HG03108 (cell line): Measurements from ENCODE around the gene GFOD2.

Experiments used
- ATAC-seq: cut with Tn5 transposase; IDR thresholded peaks from one replicate; pipeline ENCODE4 v1.9.1; 2021; ENCODE audit warnings: moderate library complexity; ENCODE audit not compliant: unreplicated experiment

GFOD2 gene

GRCh38 chr16:67660564-67661028 is 58.5 kb downstream of the GFOD2 start, which contains the start of gene PARD6A:
Gene PARD6A, plus strand, starts transcription at chr16:67660960. Its CDS starts 79 bp downstream, at chr16:67661039.
- ATAC-seq = peak; percentile 68

- ATAC-seq = peak; percentile 42
These were observed 59.2 kb downstream of the GFOD2 start, which contains the start of gene ACD for GRCh38 chr16:67659675-67660563. Gene ACD, minus strand, starts transcription at chr16:67660260. Its CDS starts 40 bp downstream, at chr16:67660220.

DNA sequence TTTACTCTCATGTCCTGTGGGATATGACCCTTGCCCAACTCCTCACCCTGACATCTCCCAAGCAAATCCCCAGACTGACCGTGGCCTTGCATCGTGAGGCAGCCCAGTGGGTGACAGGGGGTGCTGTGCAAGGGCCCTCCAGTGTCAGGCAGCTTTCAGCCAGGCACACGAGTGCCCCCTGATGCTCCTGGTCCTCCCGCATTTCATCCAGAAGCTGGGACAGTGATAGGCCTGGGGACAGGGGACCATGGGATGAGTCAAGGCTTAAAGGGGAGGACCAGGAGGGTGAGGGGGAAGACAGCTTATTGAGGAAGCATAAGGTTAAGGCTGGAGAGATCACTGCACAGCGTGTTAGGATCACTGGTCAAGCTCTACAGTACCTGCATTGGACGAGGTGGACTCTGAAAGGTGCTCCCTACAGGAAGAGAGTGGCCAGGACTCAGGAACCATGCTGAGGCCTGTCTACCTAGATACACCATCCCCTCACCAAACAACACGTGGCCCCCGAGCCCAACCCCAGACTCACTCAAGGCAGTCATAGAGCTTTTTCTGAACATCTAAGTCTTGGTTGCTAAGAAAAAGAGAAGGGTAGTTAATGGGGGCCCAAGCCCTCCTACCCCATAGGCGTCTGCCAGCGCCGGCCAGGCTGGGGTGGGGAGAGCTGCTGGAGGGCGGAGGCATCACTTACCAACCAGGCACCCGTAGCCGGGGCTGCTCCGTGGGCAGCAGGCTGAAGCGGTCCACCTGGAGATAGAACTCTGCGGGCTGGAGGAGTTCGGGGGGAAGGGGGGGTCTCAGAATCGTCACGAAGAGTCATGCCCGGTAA is 60.1 kb downstream of the GFOD2 start:
- no peak for ATAC-seq

GRCh38 chr16:67657751-67658518 is 61.2 kb downstream of the GFOD2 start:
- no peak for ATAC-seq

DNA sequence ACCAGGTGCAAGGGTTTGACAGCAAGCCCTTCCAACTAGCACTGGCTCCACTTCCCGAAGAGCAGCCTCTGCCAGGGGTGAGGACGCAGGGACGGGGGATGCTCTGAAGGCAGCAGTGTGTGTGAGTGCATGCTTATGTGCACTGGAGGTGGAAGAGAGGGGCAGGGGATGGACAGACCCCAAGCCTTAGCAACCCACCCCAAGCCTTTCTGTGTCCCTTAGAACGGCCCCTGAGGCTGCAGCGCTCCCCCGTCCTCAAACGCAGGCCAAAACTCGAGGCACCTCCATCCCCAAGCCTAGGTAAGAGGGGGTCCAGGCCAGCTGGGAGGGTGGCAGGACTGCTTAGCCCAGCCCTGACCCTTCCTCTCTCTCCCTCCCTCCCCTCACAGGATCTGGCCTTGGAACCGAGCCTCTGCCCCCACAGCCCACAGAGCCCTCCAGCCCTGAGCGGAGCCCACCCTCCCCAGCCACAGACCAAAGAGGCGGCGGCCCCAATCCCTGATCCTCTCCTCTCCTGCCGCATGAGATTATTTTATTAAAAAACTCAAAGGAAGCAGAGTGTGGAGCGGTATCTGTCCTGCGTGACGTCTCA is 62.0 kb downstream of the GFOD2 start:
- no peak for ATAC-seq

- ATAC-seq = no peak
These were observed 62.6 kb downstream of the GFOD2 start for GRCh38 chr16:67656344-67657016.

- no peak for ATAC-seq
These were observed 63.8 kb downstream of the GFOD2 start for GRCh38 chr16:67655363-67655762.

GRCh38 chr16:67654403-67654911 is 64.7 kb downstream of the GFOD2 start:
- no peak for ATAC-seq

DNA sequence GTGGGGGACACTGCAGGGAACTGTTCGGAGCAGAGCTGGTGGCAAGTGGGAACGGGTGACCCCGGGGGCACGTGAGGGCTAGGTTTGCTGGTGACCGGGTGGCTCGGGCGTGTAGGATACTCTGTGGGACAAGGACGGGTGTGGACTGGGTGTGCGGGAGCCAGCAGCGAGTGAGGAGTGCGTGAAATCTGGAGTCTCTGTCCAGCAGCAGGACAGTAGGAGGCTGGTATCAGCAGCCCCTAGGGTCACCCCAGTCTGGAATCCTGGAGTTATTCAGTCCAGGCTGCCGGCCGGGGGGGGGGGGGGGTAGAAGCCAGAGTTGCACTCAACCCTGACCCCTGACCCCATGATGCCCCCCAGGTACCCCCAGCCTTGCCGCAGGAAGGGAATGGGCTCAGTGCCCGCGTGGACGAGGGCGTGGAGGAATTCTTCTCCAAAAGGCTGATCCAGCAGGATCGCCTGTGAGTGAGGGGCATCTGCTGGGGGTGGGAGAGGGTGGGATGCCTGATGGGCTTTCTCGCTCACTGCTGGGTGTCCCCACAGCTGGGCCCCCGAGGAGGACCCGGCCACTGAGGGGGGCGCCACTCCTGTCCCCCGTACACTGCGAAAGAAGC is 65.2 kb downstream of the GFOD2 start:
- no peak for ATAC-seq

GRCh38 chr16:67653128-67653788 is 65.9 kb downstream of the GFOD2 start:
- no peak for ATAC-seq

DNA sequence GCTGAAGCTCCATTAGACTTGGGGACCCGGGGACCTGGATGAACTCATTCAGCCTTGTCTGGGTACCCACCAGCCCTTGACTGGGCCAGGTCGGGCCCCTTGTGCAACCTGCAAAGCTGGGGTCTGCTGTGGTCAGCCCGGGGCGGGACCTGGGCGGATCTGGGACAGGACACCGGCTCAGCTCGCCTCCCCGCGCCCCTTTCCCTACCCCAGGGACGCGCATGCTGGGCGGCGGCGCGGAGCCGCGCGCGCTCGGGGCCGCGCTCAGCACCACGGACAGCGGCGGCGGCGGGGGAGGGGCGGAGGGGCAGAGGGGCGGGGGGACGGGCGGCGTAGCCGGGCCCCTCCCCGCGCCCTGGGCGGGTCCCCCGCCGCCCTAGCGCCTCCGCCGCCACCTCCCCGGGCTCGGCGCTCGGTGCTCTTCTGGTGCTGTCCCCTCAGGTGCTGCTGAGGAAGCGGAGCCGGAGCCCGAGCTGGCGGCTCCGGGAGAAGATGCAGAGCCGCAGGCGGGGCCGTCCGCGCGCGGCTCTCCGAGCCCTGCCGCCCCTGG is 66.5 kb downstream of the GFOD2 start:
- ATAC-seq = no peak

GRCh38 chr16:67651847-67652246 is 67.3 kb downstream of the GFOD2 start:
- no peak for ATAC-seq

DNA sequence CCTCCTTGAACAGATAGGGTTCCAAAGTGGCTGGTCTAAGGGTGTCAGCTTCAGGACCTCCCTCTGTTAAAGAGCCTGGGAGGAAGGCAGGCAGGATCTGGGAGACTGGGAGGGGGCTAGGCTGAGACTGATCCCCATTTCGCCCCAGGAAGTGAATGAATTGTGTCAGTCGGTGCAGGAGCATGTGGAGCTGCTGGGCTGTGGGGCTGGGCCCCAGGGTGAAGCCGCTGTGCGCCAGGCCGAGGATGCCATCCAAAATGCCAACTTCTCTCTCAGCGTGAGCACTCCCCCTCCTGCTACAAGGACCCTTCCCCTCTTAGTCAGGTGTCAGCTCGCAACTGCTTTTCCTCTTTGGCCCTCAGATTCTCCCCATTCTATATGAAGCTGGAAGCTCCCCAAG is 68.1 kb downstream of the GFOD2 start:
- ATAC-seq = no peak

GRCh38 chr16:67650023-67650422 is 69.1 kb downstream of the GFOD2 start:
- no peak for ATAC-seq

DNA sequence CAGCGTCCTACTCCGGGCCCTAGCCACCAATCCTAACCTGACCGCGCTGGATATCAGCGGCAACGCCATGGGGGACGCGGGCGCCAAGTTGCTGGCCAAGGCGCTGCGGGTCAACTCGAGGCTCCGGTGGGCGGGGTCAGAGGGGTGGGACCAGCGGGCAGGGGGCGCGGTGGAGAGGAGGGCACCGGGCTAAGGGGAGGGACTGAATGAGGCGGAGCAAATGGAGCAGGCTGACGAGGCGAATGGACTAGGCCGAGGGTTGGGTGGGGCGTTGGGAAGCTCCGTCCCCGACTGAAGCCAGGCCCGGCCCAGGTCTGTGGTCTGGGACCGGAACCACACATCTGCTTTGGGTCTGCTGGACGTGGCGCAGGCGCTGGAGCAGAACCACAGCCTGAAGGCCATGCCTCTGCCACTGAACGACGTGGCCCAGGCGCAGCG is 69.6 kb downstream of the GFOD2 start:
- no peak for ATAC-seq

- no peak for ATAC-seq
These were observed 70.2 kb downstream of the GFOD2 start for GRCh38 chr16:67648764-67649407.

DNA sequence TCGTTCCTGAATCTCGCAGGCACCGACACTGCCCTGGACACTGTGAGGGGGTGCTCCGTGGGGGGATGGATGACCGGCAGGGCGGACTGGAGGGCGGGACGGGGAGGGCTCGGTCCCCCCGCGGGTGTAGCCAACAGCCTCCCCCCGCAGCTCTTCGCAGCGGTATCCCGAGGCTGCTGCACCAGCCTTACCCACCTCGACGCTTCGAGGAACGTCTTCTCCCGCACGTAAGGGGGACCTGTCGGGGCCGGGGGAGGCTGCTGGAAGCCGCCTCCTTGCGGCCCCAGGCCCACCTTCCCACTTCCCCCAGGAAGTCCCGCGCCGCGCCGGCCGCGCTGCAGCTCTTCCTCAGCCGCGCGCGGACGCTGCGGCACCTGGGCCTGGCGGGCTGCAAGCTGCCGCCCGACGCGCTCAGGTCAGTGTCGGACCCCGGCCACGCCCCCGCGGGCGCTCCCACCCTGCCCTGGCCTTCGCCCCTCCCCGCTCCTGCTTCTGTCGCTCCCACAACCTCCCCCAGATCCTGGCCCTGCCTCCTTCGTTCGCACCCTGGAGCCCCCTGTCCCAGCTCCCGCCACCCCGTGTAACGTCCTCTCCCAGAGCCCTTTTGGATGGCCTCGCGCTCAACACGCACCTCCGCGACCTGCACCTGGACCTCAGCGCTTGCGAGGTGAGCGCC is 70.9 kb downstream of the GFOD2 start:
- ATAC-seq = no peak
